ENCODE data around the gene OLA1.
"Not testable (repeated sequence)": the region's sequence is repeated elsewhere in the genome, so short reads cannot be mapped to it uniquely, and the experiment has no call there.

The OLA1 gene

DNA sequence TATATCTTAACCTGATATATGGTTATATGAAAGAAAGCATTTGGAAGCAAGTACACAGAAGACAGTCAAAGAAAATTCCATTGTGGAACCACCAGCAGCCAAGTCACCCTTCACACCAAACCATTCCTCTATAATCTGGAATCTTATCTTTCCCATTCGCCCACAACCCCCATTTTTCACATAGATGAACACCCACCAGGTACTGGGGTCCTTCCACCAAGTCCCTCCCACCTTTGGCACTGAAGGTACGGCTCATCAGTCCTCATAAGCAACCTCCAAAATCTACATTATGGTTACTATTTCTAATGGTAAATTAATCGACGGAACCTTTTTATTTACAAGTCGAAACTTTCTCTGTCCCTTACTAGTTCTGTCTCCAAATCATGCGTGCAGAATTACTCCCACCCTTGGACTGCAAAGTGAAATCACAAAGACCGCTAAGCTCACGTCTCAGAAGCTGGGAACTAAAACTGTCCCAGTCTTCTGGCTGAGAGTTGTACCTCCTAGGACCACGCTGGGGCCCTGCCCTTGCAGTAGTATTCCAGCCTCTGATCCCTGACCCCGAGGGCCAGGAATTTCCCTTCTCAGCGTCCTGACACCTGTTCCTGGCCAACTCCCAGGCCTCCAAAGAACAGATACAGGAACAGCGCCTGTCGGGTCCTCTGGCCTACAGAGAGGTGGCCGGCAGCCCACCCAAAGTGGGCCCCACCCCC is 702 bp downstream of the OLA1 start:
- Histone ChIP-seq H3K4me1 (ENCODE audit: control insufficient read depth in 1 of 2, insufficient read depth in 2 of 2, low read length in 2 of 2) (peaks cover 2 to 4% of the 10 kb centered on the region in 2 experiments), H2AK5ac (ENCODE audit: low read length) (no peak overlapping the region), H2AFZ (ENCODE audit: insufficient read depth, low read length, poor library complexity) (peak overlapping the region; percentile 30), H3K14ac (ENCODE audit: low read length) (peak overlapping the region; percentile 43), H3K27me3 (ENCODE audit: insufficient read depth, low read length) (no peaks in the 10 kb centered on the region), H3K23ac (ENCODE audit: low read length) (no peak overlapping the region), H4K8ac (ENCODE audit: low read depth, low read length) (peak overlapping the region; percentile 78), H4K12ac (ENCODE audit: low read depth, low read length) (no peak overlapping the region), H2BK12ac (ENCODE audit: low read length) (no peak overlapping the region), H3K9me3 (ENCODE audit: insufficient read depth, low read depth, low read length) (no peaks in the 10 kb centered on the region), H3K79me2 (ENCODE audit: control insufficient read depth, insufficient read depth, low read length, poor library complexity) (peaks cover 13% of the 10 kb centered on the region), H3K4me2 (ENCODE audit: low read length) (peak overlapping the region; percentile 81), H2BK120ac (ENCODE audit: insufficient read depth, low read length, poor library complexity) (no peak overlapping the region), H3K4ac (ENCODE audit: low read depth, low read length) (peak overlapping the region; percentile 59), H3K79me1 (ENCODE audit: low read length) (peaks cover 8% of the 10 kb centered on the region), H4K91ac (ENCODE audit: low read depth, low read length) (peak overlapping the region; percentile 42), H3K4me3 (ENCODE audit: low read depth, low read length) (peak overlapping the region; percentile 86), H3K9ac (ENCODE audit: low read length) (peak overlapping the region; percentile 70), H3K18ac (ENCODE audit: low read length) (no peak overlapping the region), H3K27ac (ENCODE audit: low read depth, low read length) (peak overlapping the region; percentile 55), H2BK5ac (ENCODE audit: low read depth, low read length, poor library complexity) (no peak overlapping the region), H3K36me3 (ENCODE audit: control insufficient read depth in 1 of 2, insufficient read depth in 2 of 2, low read length in 2 of 2) (no peaks in the 10 kb centered on the region)
- WGBS (ENCODE audit: extremely low coverage, insufficient coverage, insufficient read length): 100% methylated on average over 1 of the region's 14 CpGs
- peak; percentile 40 to 57 for DNase-seq

DNA sequence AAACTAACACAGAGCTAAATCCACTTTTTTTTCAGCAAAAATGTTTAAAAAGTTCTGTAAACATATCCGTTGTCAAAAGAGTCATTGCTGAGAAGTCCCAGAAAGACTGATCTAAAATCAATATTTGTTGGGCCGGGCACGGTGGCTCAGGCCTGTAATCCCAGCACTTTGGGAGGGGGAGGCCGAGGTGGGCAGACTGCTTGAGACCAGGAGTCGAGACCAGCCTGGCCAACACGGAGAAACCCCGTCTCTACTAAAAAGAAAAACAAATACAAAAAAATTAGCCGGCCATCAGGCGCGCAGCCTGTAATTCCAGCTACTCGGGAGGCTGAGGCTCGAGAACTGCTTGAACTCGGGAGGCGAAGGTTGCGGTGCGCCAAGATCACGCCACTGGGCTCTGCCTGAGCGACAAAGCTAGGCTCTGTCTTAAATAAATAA is 1.4 kb downstream of the OLA1 start:
- Histone ChIP-seq H2AFZ (ENCODE audit: insufficient read depth, low read length, poor library complexity) (no peak overlapping the region), H3K9ac (ENCODE audit: low read length) (no peak overlapping the region), H3K79me1 (ENCODE audit: low read length) (peaks cover 8% of the 10 kb centered on the region), H3K4me1 (ENCODE audit: control insufficient read depth in 1 of 2, insufficient read depth in 2 of 2, low read length in 2 of 2) (peaks cover 2 to 7% of the 10 kb centered on the region in 2 experiments), H3K27me3 (ENCODE audit: insufficient read depth, low read length) (no peaks in the 10 kb centered on the region), H2BK12ac (ENCODE audit: low read length) (no peak overlapping the region), H3K27ac (ENCODE audit: low read depth, low read length) (no peak overlapping the region), H3K23ac (ENCODE audit: low read length) (no peak overlapping the region), H2BK120ac (ENCODE audit: insufficient read depth, low read length, poor library complexity) (no peak overlapping the region), H3K18ac (ENCODE audit: low read length) (no peak overlapping the region), H3K9me3 (ENCODE audit: insufficient read depth, low read depth, low read length) (no peaks in the 10 kb centered on the region), H2AK5ac (ENCODE audit: low read length) (no peak overlapping the region), H3K4me2 (ENCODE audit: low read length) (peak overlapping the region; percentile 29), H4K12ac (ENCODE audit: low read depth, low read length) (no peak overlapping the region), H3K4ac (ENCODE audit: low read depth, low read length) (peak overlapping the region; percentile 58), H2BK5ac (ENCODE audit: low read depth, low read length, poor library complexity) (no peak overlapping the region), H3K79me2 (ENCODE audit: control insufficient read depth, insufficient read depth, low read length, poor library complexity) (peaks cover 13% of the 10 kb centered on the region), H3K36me3 (ENCODE audit: control insufficient read depth in 1 of 2, insufficient read depth in 2 of 2, low read length in 2 of 2) (peaks cover 4 to 5% of the 10 kb centered on the region in 2 experiments), H3K14ac (ENCODE audit: low read length) (no peak overlapping the region), H4K91ac (ENCODE audit: low read depth, low read length) (no peak overlapping the region), H4K8ac (ENCODE audit: low read depth, low read length) (no peak overlapping the region), H3K4me3 (ENCODE audit: low read depth, low read length) (no peak overlapping the region)
- no CpG with 5 or more reads among the region's 18 CpGs for WGBS (ENCODE audit: extremely low coverage, insufficient coverage, insufficient read length)
- no peak for DNase-seq

DNA sequence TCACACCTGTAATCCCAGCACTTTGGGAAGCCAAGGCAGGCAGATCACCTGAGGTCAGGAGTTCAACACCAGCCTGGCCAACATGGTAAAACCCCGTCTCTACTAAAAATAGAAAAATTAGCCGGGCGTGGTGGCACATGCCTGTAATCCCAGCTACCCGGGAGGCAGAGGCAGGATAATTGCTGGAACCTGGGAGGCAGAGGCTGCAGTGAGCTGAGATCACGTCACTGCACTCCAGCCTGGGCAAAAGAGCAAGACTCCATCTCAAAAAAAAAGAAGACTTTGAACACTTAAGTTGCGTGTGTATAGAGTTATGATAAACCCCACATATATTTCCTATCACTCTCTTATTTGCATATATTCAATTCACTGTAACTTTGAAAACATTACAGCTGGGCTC is 2.7 kb downstream of the OLA1 start:
- not testable (repeated sequence) for H2BK120ac ChIP-seq (ENCODE audit: insufficient read depth, low read length, poor library complexity); H2AFZ ChIP-seq (ENCODE audit: insufficient read depth, low read length, poor library complexity); H3K14ac ChIP-seq (ENCODE audit: low read length); H2AK5ac ChIP-seq (ENCODE audit: low read length); H3K4me3 ChIP-seq (ENCODE audit: low read depth, low read length); H3K4ac ChIP-seq (ENCODE audit: low read depth, low read length); H3K79me1 ChIP-seq (ENCODE audit: low read length); H3K36me3 ChIP-seq (ENCODE audit: control insufficient read depth in 1 of 2, insufficient read depth in 2 of 2, low read length in 2 of 2); DNase-seq; H4K8ac ChIP-seq (ENCODE audit: low read depth, low read length); H3K18ac ChIP-seq (ENCODE audit: low read length); H3K9me3 ChIP-seq (ENCODE audit: insufficient read depth, low read depth, low read length); H2BK5ac ChIP-seq (ENCODE audit: low read depth, low read length, poor library complexity); H2BK12ac ChIP-seq (ENCODE audit: low read length); H3K4me1 ChIP-seq (ENCODE audit: control insufficient read depth in 1 of 2, insufficient read depth in 2 of 2, low read length in 2 of 2); H3K9ac ChIP-seq (ENCODE audit: low read length); H3K27me3 ChIP-seq (ENCODE audit: insufficient read depth, low read length); H3K4me2 ChIP-seq (ENCODE audit: low read length); H4K12ac ChIP-seq (ENCODE audit: low read depth, low read length); H4K91ac ChIP-seq (ENCODE audit: low read depth, low read length); H3K27ac ChIP-seq (ENCODE audit: low read depth, low read length); H3K23ac ChIP-seq (ENCODE audit: low read length)
- no CpG with 5 or more reads among the region's 6 CpGs for WGBS (ENCODE audit: extremely low coverage, insufficient coverage, insufficient read length)
- H3K79me2 ChIP-seq (ENCODE audit: control insufficient read depth, insufficient read depth, low read length, poor library complexity): peaks cover 13% of the 10 kb centered on the region

DNA sequence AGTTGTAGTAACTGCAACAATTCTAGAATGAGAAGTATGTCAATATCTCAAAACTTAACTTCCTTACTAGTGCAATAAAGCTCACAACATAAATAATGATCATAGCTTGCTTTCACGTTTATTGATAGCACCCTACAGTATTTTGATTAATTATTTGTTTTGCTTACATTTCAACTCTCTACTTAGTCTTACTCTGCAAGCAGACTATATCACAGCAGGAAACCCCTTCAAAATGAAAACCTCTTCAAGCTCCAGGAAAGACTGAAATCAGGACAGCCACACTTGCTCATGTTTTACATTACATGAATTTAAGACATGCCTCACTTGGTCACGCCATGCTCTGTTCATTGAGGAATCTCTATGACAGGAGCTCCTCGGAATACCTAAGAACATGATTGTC is 3.3 kb downstream of the OLA1 start:
- Histone ChIP-seq H3K4me1 (ENCODE audit: control insufficient read depth in 1 of 2, insufficient read depth in 2 of 2, low read length in 2 of 2) (peaks cover 2 to 7% of the 10 kb centered on the region in 2 experiments), H3K18ac (ENCODE audit: low read length) (no peak overlapping the region), H4K91ac (ENCODE audit: low read depth, low read length) (no peak overlapping the region), H3K9ac (ENCODE audit: low read length) (no peak overlapping the region), H3K4me3 (ENCODE audit: low read depth, low read length) (no peak overlapping the region), H3K79me2 (ENCODE audit: control insufficient read depth, insufficient read depth, low read length, poor library complexity) (peaks cover 13% of the 10 kb centered on the region), H3K27ac (ENCODE audit: low read depth, low read length) (no peak overlapping the region), H3K23ac (ENCODE audit: low read length) (no peak overlapping the region), H4K8ac (ENCODE audit: low read depth, low read length) (no peak overlapping the region), H3K4me2 (ENCODE audit: low read length) (no peak overlapping the region), H4K12ac (ENCODE audit: low read depth, low read length) (no peak overlapping the region), H2BK5ac (ENCODE audit: low read depth, low read length, poor library complexity) (no peak overlapping the region), H3K27me3 (ENCODE audit: insufficient read depth, low read length) (no peaks in the 10 kb centered on the region), H2AFZ (ENCODE audit: insufficient read depth, low read length, poor library complexity) (no peak overlapping the region), H2BK120ac (ENCODE audit: insufficient read depth, low read length, poor library complexity) (no peak overlapping the region), H3K9me3 (ENCODE audit: insufficient read depth, low read depth, low read length) (no peaks in the 10 kb centered on the region), H3K14ac (ENCODE audit: low read length) (no peak overlapping the region), H2BK12ac (ENCODE audit: low read length) (no peak overlapping the region), H2AK5ac (ENCODE audit: low read length) (no peak overlapping the region), H3K36me3 (ENCODE audit: control insufficient read depth in 1 of 2, insufficient read depth in 2 of 2, low read length in 2 of 2) (peaks cover 5% of the 10 kb centered on the region in 2 experiments), H3K79me1 (ENCODE audit: low read length) (peaks cover 8% of the 10 kb centered on the region), H3K4ac (ENCODE audit: low read depth, low read length) (no peak overlapping the region)
- WGBS (ENCODE audit: extremely low coverage, insufficient coverage, insufficient read length): no CpG with 5 or more reads among the region's 3 CpGs
- no peak for DNase-seq
